ENCODE results near the gene PLEKHM3.

DNA sequence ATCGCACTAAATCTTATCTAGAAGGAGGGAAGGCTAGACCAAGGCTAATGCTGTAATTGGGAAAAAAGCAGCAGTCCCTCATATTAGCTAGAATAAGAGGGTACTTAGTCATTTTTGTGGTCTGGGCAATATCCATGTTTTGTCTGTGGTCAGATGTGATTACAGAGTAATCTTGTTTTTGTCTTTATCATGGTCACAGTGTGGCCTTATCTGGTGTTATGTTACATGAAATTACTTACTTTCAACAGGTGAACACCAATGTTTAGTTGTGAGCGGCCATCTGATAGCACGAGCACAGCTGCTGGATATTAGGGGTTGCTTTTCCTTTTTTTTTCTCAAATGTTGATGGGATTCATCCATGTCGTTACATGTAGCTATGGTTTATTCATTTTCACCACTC lies 23.7 kb upstream of the PLEKHM3 start:
- TF ChIP-seq, protein P1, sequence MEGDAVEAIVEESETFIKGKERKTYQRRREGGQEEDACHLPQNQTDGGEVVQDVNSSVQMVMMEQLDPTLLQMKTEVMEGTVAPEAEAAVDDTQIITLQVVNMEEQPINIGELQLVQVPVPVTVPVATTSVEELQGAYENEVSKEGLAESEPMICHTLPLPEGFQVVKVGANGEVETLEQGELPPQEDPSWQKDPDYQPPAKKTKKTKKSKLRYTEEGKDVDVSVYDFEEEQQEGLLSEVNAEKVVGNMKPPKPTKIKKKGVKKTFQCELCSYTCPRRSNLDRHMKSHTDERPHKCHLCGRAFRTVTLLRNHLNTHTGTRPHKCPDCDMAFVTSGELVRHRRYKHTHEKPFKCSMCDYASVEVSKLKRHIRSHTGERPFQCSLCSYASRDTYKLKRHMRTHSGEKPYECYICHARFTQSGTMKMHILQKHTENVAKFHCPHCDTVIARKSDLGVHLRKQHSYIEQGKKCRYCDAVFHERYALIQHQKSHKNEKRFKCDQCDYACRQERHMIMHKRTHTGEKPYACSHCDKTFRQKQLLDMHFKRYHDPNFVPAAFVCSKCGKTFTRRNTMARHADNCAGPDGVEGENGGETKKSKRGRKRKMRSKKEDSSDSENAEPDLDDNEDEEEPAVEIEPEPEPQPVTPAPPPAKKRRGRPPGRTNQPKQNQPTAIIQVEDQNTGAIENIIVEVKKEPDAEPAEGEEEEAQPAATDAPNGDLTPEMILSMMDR (conservative IDR thresholded peaks at IDR 0.05), result no peak
- TF ChIP-seq EZH2 (IDR thresholded peaks at IDR 0.05; ENCODE audit: low read depth), result no peak
